NOMO-1 treated with DMSO at 0.1 percent for 48 hours (cell line): ENCODE results near the gene KLHL26.

Source experiments
- DNase-seq: peaks from one replicate; lab custom pipeline; 2025; ENCODE audit not compliant: unreplicated experiment; lab: John Stamatoyannopoulos, UW

Gene KLHL26

DNA sequence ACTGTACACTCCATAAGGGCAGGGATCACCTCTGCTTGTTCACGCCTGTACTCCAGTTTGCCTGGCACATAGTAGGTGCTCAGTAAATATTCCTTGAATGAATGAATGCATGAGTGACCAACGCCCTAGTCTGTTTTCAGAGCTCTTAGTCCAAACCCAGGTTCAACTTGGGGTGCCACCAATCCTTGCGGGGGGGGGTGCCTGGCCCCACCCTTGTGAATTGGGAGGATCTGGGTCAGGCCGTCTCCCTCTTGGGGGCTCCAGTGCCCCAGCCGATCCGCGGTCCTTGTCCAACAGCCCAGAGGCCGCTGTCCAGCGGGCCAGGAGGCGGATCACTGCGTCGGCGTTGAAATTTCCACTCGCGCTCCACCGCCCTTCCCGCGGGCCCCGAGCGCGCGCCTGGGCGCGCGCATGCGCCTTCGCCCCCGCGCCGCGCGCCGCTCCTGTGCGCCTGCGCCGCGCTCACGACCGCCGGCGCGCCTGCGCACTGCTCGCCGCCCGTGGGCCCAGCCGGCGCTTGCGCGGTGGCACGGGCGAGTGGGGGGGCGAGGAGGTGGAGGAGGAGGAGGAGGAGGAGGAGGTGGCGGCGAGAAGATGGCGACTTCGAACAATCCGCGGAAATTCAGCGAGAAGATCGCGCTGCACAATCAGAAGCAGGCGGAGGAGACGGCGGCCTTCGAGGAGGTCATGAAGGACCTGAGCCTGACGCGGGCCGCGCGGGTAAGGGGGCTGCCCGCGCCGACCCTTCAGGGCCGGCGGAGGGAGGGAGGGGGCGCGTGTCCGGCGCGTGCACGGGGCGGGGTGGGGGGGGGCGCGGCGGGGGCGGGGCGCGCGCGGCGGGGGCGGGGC lies 46.5 kb downstream of the KLHL26 start, which contains the start of gene CRTC1:
TSS of gene CRTC1 (plus strand) at position 572 of the 849 bp plus-strand sequence. CDS start at position 595, 23 bp downstream.
- peak; percentile 77 for DNase-seq

DNA sequence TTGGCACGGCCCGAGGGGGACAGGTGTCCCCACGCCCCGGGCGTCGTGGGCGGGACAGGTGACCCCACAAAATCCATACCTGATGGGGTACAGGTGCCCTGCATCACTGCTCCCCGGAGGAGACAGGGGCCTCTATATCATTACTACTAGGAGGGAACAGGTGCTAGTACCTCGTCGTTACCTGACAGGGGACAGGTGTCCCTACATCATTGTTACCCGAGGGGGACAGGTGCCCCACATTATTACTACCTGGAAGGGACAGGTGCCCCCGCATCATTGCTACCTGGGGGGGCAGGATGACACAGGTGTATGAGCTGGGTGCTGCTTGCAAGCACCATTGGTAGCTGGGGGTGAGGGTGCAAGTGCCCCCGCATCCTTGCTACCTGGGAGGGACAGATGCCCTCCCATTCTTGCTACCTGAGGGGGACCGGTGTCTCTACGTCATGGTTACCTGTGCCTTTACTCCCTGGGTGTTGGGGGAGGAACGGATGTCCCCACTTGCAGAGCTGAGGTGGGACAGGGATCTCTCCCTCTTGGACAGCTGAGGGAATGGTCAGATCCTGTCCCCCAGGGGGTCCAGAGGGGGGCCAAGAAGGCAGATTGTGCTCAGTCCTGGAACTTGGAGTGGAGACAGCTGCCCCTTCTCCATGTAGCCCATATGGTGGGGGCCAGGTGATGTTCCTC lies 47.3 kb downstream of the KLHL26 start:
- DNase-seq: no peak

DNA sequence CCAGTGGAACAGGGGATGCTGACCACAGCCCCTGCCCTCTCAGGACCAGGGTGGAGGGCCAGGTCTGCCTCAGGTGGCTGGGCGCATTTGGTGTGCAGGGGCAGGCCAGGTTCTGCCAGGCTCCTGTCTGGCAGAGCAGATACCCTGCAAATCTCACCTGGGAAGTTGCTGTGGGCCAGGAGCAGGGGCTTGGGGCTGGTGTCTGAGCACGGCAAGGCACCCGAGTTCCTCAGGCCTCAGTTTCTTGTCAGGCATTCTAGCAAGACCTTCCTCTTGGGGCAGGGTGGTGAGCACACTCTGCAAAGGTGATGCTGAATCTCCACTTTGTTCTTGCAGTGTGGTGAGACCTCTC lies 47.8 kb downstream of the KLHL26 start:
- DNase-seq: no peak

DNA sequence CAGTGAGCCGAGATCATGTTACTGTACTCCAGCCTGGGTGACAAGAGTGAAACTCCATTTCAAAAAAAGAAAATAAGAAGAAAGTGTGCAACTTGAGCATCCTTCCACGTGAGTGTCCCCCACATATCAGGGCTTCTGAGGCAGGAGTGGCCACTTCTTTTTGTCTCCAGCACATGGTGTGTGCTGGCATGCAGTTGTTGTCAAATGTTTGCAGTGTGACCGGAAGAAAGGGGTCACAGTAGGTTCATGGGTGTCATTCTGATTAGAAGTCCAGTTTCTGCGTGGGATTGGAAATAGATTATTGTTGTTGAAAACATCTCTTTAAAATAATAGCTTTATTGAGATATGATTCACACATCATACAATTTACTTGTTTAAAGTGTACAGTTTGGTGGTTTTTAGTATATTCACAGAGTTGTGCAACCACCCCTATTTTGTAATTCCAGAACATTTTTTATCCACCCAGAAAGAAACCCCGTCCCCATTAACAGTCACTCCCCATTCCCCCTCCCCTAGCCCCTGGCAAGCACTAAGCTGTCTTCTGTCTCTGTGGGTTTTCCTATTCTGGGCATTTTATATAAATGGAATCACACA lies 48.9 kb downstream of the KLHL26 start:
- no peak for DNase-seq

DNA sequence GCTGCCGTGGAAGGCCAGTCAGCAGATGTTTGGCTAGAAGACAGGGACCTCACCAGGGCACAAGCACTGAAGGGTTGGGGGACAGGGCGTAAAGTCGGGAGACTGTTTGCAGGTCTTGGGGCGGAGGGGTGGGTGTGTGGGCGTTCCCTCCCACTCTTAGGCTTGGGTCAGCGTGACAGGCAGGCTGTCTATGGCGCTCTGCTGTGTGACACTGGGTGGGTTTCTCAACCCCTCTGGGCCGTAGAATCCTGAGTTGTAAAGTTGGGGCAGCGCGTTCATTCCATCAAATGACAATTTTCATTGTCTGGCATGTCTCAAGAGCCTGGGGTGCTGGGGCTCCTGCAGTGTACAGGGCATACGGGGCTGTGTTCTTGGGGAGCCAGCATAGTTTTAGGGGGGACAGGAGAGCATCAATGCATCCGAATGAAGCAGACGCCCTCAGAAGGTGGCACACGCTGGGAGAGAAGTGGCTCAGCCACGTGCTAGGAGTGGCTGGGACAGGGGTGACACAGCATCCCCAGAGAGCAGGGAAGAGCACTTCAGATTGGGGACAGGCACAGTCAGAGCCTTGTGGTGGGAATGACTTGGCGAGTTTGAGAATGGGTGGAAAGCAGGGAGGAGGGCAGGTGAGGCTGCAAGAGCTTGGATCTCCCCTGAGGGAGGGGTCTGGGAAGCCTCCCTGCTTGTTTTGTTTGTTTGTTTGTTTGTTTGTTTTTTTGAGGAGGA lies 51.1 kb downstream of the KLHL26 start:
- DNase-seq: no peak

DNA sequence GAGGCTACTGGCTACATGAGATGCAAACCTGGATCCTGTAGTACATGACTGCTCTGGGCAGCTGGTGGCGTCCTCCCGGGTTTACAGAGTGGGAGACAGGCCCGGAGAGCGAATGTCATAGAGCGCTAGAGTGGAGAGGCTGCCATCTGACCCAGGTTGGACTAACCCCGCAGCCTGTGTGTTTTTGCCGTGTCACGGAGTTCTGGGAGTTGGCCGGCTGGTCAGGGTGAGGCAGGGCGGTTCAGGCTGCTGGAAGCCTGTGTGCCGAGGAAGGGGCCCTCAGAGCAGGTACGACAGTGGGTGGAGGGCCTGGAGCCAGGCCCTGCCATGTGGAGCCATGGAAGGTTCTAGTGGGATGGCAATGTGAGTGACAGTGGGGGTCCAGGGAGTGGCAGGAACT lies 59.2 kb downstream of the KLHL26 start:
- no peak for DNase-seq

DNA sequence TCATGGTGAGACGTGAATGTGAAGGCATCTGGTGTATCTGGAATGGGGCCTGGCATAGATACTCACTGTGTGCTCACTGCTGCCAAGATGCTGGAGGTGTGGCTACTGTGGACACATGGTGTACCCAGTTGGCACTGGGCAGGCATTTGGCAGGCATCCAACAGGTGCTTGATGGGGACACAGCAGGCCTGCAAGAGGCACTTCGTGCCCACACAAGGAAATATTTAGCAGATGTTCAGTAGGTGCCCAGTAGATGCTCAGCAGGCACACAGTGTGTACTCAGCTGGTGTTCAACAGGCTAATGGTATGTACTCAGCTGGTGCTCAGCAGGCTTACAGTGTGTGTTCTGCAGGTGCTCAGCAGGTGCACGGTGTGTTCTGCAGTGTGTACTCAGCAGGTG lies 60.9 kb downstream of the KLHL26 start:
- DNase-seq: no peak

DNA sequence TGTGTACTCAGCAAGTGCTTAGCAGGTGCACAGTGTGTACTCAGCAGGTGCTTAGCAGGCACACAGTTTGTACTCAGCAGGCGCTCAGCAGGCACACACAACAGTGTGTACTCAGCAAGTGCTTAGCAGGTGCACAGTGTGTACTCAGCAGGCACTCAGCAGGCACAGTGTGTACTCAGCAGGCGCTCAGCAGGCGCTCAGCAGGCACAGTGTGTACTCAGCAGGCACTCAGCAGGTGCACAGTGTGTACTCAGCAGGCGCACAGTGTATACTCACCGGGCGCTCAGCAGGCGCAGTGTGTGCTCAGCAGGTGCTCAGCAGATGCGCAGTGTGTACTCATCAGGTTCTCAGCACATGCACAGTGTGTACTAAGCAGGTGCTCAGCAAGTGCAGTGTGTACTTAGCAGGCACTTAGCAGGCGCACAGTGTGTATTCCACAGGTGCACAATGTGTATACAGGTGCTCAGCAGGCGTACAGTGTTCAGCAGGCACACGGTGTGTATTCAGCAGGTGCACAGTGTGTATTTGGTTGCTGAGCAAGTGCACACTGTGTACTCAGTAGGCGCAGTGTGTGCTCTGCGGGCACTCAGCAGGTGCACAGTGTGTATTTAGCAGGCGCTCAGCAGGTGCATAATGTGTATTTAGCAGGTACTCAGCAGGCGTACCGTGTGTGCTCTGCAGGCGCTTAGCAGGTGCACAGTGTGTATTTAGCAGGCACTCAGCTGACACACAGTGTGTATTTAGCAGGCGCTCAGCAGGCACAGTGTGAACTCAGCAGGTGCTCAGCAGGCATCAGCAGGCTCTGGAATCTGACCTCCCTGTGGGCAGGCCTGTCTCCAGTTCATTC lies 61.7 kb downstream of the KLHL26 start:
- DNase-seq: no peak

DNA sequence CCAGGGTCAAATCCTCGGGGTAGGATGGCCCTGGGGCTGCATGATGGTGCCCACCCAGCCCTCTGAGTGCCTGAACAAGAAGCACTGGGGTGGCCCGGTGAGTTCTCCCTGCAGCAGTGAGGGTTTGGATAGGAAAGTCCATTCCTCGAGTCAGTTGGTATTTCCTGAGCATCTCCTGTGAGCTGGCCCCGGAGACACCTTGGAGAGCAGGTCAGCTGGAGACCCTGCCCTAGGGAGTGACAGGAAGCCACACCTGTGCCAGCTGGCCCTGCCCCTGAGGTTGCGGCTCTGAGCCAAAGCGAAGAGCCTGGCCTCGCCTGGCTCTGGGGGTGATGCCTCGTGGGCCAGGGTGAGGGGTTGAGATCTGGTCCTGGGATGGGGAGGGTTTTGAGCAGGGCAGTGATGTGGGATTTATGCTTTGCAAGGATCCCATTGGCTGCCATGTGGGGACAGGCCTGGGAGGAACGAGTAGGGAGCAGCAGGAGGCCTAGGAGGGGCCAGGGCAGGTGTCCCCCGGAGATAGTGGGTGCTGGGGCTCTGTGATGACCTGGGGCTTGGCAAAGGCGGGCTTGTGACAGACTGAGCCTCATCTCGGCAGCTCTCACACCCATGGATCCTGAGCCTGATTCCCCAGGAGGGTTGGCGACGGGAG lies 62.7 kb downstream of the KLHL26 start:
- no peak for DNase-seq

DNA sequence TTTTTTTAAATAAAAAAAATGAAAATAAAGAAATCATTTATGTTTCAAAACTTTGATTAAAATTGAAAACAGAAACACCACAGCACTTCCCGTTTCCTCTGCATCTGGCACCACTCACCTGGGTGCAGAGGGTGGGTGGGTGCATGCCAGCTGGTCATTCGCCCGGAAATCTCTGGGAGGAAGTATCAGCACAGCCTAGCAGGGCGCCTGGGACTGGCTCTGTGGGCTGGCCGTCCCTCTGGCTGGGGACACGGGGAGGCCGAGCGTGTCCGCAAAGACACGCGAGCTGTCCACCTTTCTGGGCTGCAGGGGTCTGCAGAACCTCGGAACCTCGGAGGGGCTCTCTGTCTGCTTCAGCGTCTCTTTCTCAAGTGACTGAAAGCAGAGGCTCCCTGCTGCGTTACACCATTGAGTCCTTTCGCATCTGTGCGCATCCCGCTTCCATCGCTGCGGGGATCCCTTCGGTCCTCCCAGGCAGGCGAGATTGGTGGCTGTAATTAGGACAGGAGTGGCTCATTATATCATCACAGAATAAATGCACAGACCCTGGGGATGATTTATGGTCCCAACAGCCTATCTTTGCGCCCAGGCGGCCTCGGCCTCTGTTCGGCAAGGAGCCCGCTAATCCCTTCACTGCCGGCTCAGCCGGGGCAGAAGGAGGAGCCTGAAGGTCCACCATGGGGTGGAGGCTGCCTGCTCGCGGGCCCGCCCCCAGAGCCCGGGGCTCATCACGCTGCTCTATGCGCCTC lies 63.8 kb downstream of the KLHL26 start:
- DNase-seq: no peak

DNA sequence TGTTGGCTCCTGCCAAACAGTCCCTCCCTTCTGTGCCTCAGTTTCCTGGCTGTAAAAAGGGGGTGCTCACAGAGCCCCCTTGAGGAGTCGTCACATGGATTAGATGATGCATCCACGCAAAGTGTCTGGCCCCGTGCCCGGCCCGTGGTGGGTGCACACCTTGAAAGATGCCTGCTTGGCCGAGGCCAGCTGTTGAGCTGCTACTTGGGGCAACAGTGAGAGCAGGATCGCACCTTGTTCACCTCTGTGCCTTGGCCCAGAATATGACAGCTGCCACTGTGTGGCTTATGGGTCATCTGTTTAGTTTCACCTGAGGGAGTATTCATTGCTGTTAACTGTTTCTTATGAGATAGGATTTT lies 64.4 kb downstream of the KLHL26 start:
- DNase-seq: no peak

DNA sequence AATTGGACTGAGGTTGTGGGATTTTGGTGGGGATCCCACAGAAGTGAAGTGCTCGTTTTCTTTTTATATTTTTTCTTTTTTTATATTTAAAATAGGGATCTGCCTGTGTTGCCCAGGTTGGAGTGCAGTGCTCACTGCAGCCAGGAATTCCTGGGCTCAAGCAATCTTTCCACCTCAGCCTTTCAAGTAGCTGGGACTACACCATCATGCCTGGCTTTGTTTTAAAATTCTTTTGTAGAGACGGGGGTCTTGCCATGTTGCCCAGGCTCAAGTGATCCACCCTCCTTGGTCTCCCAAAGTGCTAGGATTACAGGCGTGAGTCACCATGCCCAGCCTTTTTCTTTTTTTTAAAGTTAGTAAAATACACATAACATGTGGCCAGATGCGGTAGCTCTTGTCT lies 67.2 kb downstream of the KLHL26 start:
- DNase-seq: no peak

DNA sequence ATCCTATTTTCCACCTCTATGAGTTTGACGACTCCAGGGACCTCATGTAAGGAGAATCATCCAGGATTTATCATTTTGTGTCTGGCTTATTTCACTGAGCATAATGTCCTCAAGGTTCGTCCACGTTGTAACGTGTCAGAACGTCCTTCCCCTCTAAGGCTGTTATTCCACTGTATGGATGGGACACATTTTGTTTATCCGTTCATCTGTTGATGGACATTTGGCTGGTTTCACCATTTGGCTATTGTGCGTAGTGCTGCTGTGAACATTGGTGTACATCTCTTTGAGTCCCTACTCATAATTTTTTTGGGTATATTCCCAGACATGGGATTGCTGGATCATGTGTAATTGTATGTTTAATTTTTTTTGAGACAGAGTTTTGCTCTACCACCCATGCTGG lies 68.1 kb downstream of the KLHL26 start:
- no peak for DNase-seq

DNA sequence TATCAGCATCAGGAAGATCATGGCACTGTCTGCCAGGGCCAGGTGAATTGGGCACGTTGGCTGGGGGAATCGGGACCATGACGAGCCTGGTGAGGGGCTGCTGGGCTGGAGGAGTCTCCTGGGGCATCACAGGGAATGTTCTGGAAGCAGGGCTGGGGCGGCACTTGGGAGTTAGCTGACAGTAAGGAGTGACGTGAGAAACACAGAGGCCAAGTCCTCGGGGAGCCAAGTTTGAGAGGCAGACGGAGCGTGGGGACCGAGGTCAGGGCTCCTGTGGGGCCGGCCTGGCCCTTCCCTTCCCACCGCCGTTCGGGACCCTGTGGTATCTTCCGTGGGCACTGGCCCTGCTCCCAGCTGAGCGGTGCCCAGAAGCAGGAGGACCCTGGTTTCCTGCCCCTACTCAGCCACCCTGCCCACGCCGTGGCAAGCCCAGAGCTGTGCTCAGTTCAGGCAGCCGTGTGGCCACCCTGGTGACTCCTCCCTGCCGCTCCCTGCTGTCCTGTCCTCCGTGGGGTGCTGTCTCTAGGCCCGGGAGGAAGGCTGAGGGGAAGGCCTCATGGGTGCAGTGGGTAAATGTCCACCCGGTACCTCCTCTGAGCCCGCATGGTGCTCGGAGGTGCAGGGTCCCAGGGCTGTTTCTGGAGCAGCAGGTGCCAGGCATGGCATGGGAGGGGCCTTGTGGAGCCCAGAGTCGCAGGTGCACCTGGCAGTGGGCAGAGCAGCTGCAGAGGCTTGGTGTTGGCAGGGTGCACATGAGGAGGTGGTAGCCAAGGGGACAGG lies 71.8 kb downstream of the KLHL26 start:
- no peak for DNase-seq

DNA sequence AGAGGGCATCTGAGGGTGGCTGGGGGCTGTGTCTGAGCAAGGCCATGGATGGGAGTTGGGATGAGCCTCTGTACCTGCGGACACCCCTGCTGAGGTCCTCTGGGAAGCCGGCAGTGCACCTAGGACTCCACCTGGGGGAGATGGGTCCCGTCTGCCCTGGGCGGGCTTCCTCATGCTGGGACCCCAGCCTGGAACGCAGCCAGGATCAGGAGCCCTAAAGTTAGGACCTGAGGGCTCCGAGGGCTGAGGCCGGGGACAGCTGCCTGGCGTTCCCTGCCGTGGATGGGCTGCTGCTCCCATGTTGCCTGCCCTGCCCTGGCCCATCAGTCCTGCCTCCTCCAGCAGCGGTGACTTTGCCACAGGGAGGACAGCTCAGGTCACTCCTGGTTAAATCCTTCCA lies 72.7 kb downstream of the KLHL26 start:
- DNase-seq: no peak

DNA sequence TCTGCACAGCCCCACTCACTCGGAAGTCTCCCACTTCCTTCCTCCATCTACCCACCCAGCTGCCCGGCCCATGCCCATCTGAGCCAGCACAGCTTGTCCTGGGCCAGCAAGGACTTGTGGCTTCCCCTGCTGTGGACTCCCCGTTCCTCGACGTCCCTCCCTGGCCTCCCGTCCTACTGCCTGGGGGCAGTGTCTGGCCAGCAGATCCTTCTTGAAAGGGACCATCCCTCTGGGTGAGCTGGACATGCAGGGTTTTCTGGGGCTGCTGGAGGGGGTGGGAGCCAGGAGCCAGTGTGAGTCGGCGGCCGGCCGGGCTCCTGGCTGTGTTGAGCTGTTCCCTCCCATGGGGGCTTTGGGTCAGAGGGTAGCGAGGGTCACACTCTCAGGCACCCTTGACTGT lies 73.4 kb downstream of the KLHL26 start:
- DNase-seq: no peak

DNA sequence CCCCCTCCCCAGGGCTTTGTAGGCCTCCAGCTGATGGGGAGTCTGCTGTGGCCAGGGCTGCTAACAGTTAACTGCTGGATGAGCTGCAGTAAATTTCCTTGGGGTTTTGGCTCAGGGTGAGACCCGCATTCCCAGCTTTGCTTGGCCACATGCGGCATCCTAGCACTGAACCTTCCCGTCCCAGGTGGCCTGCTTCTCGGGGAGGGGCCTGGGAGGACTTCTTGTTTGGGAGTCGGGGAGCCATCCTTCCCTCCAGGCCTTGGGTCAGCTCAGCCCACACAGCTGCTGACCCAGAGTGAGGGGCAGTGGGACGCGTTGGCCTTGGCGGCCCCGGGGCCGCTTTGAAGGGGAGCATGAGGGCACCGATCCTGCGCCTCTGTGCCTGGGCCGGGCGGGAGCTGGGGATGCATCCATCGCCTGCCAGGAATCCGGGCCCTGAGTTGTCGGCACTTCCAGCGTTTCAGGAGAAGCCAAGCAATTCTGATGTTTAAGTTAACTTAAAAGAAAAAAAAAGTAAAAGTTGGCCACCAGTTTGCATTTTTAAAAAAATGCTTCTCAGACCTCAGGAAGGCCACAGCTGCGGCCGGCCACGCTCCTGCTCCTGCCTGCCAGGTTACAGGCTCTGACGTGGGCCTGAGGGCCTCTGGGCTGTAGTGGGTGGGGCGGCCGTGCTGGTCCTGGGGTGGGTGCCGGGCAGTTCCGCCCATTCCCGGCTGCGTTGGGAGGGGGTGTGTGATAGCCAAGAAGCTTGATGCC lies 74.3 kb downstream of the KLHL26 start:
- no peak for DNase-seq

DNA sequence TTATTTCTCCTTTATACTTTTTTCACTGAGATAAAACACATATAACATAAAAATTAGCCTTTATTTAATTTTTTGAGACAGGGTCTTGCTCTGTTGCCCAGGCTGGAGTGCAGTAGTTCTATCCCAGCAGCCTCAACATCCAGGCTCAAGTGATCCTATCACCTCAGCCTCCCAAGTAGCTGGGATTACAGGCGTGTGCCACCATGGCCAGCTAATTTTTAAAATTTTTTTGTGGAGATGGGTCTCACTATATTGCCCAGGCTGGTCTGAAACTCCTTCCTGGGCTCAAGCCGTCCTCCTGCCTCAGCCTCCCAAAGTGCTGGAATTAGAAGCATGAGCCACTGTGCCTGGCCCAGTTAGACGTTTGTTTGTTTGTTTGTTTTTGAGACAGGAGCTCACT lies 75.1 kb downstream of the KLHL26 start:
- DNase-seq: no peak
